Measurements from ENCODE around the gene CPLANE1. TPM values are rescaled to one million over a fixed set of nuclear protein-coding genes. Genes with fewer than 3 reads are reported as not detected.
A peak's percentile ranks its signal among the peaks of the same experiment; 100 is the strongest.

The CPLANE1 gene
- polyA plus RNA-seq, 1 experiment = 6.8 TPM

- Histone ChIP-seq H3K27me3 (ENCODE audit: control insufficient read depth, insufficient read depth, low read length) (no peaks in the 10 kb centered on the region), H3K36me3 (ENCODE audit: control insufficient read depth, insufficient read depth, low read length) (no peaks in the 10 kb centered on the region), H3K4me3 (ENCODE audit: low read depth, low read length) (no peak overlapping the region)
- ChIA-PET POLR2A (no interaction called here), CTCF (no interaction called here)
- DNase-seq (ENCODE audit: low read depth) = no peak
- TF ChIP-seq CTCF (IDR thresholded peaks at IDR 0.05; ENCODE audit: insufficient read depth, low read depth, low read length) = no peak
Observed at GRCh38 chr5:37255774-37256358, 6.7 kb upstream of the CPLANE1 start.

GRCh38 chr5:37254581-37254980 is 5.4 kb upstream of the CPLANE1 start:
- H3K4me3 ChIP-seq (ENCODE audit: low read depth, low read length) = no peak overlapping the region
- no peaks in the 10 kb centered on the region for H3K36me3 ChIP-seq (ENCODE audit: control insufficient read depth, insufficient read depth, low read length)
- no peak for TF ChIP-seq CTCF (IDR thresholded peaks at IDR 0.05; ENCODE audit: insufficient read depth, low read depth, low read length)
- DNase-seq (ENCODE audit: low read depth) = no peak
- no peaks in the 10 kb centered on the region for H3K27me3 ChIP-seq (ENCODE audit: control insufficient read depth, insufficient read depth, low read length)
- POLR2A ChIA-PET = no interaction called here
- CTCF ChIA-PET = no interaction called here

- ChIA-PET CTCF (no interaction called here), POLR2A (no interaction called here)
- Histone ChIP-seq H3K36me3 (ENCODE audit: control insufficient read depth, insufficient read depth, low read length) (no peaks in the 10 kb centered on the region), H3K4me3 (ENCODE audit: low read depth, low read length) (no peak overlapping the region), H3K27me3 (ENCODE audit: control insufficient read depth, insufficient read depth, low read length) (no peaks in the 10 kb centered on the region)
- no peak for DNase-seq (ENCODE audit: low read depth)
- no peak for TF ChIP-seq CTCF (IDR thresholded peaks at IDR 0.05; ENCODE audit: insufficient read depth, low read depth, low read length)
Observed at GRCh38 chr5:37251665-37252064, 2.5 kb upstream of the CPLANE1 start.

GRCh38 chr5:37249815-37250164 is 614 bp upstream of the CPLANE1 start:
- no peak for DNase-seq (ENCODE audit: low read depth)
- ChIA-PET POLR2A (no interaction called here), CTCF (no interaction called here)
- H3K36me3 ChIP-seq (ENCODE audit: control insufficient read depth, insufficient read depth, low read length) = no peaks in the 10 kb centered on the region
- peak overlapping the region; percentile 92 for H3K4me3 ChIP-seq (ENCODE audit: low read depth, low read length)
- no peak for TF ChIP-seq CTCF (IDR thresholded peaks at IDR 0.05; ENCODE audit: insufficient read depth, low read depth, low read length)
- no peaks in the 10 kb centered on the region for H3K27me3 ChIP-seq (ENCODE audit: control insufficient read depth, insufficient read depth, low read length)

GRCh38 chr5:37248421-37248969 is 681 bp downstream of the CPLANE1 start:
- TF ChIP-seq CTCF (IDR thresholded peaks at IDR 0.05; ENCODE audit: insufficient read depth, low read depth, low read length) = no peak
- ChIA-PET CTCF (interaction anchor here (0.9 kb wide), 1 partner anchor 123 kb away, joined by 4 read pairs; the partner anchor contains the start of gene NUP155), POLR2A (no interaction called here)
- H3K4me3 ChIP-seq (ENCODE audit: low read depth, low read length) = peak overlapping the region; percentile 92
- no peak for DNase-seq (ENCODE audit: low read depth)
- no peaks in the 10 kb centered on the region for H3K27me3 ChIP-seq (ENCODE audit: control insufficient read depth, insufficient read depth, low read length)
- H3K36me3 ChIP-seq (ENCODE audit: control insufficient read depth, insufficient read depth, low read length) = no peaks in the 10 kb centered on the region

All from BJ (cell line).